Measurements from ENCODE around the gene TSPAN18.

TSPAN18 gene

DNA sequence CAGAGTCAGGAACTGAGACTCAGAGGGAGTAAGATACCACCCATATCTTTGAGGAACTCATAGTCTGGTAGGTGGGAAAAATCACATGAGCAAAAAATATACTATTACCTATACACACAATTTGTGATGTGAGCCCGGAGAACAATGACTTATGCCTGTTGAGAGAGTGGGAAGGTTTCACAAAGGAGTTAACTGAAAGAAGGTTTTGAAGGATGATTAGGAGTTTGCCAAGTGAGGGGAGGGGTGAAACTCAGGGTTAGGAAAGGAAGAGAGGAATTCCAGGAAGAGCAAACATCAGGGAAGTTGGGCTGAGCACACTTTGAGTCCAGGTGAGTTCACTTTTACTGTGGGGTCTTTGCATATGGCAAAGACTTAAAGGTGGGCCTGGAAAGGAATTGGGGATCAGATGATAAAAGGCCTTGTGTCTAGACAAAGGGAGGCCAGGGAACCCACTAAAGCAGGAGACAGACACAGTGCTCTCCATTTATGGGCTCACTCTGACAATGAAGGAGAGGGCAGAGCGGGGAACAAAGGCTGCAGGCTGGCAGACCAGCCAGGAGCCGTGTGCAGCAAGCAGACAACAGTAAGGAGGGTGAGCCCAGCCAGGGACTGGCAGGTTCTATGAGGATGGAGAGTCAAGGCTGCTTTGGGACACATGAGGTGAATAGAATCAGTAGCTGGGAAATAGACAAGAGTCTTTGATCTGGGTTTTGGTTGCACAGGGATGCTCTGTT, 33.1 kb downstream of the TSPAN18 start:
- no peak for DNase-seq (ENCODE audit: low read depth)

DNA sequence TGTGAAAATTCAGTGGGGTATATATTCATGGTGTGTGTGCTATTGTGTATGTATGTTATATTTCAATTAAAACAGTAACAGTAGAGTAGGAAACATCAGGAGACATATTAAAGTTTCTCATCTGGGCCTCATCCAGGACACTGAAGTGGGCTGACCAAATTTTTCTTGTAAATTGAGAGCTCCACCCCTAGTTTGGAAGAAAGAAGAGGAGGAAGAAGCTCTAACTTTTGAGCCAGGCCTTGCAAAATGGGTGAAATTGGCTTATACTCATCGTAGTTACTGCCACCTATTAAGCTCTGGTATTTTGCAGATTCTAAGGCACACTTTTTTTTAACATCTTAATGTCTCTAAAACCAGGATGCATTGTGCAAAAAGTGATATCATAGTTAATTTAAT, 33.7 kb downstream of the TSPAN18 start:
- DNase-seq (ENCODE audit: low read depth) = no peak

DNA sequence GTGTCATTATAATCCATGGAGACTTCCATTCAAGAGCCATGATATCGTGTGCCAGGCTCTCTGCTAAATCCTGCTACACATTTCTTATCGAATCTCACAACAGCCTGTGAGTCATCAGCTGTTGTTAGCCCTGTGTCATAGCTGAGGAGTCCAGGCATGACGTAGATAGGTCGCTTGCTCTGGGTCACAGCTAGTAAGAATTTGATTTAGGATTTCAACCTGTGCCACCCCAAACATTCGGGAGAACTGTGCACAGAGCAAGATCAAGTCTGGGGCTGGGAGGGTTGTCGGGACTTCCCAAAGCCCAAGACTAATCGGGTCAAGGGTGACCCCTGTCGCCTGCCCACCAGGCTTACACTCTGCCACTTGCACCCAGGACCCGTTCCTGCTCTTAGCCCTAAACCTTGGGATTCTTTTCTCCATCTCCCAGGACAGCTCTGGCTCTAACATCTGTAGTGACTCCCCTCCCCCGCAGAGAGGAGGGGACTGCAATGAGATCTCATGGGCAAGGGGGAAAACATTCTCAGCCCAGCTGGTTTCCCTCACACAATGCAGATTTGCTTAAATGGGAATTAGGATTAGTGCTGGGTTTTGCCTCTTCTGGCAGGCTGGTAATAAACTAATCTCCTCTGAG, 34.3 kb downstream of the TSPAN18 start:
- peak; percentile 74 for DNase-seq (ENCODE audit: low read depth)

DNA sequence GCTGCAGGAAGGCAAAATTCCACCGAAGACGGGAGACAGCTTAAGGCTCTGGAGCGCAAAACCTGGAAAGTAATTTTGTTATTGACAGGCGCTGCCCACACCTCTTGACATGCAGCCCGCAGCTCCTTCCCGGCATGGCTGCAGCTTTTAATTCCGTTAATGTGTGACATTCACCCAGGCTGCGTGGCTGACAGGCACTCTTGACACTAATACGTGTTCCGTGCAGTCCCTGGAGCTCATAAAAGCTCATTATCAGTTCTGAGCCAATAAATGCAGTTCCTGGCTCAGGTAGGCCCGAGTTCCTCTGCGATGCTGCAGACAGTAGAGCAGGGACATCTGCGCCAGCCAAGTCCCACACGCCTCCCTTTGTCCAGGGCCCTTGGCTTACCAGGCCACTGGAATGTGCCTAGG, 34.8 kb downstream of the TSPAN18 start:
- no peak for DNase-seq (ENCODE audit: low read depth)

DNA sequence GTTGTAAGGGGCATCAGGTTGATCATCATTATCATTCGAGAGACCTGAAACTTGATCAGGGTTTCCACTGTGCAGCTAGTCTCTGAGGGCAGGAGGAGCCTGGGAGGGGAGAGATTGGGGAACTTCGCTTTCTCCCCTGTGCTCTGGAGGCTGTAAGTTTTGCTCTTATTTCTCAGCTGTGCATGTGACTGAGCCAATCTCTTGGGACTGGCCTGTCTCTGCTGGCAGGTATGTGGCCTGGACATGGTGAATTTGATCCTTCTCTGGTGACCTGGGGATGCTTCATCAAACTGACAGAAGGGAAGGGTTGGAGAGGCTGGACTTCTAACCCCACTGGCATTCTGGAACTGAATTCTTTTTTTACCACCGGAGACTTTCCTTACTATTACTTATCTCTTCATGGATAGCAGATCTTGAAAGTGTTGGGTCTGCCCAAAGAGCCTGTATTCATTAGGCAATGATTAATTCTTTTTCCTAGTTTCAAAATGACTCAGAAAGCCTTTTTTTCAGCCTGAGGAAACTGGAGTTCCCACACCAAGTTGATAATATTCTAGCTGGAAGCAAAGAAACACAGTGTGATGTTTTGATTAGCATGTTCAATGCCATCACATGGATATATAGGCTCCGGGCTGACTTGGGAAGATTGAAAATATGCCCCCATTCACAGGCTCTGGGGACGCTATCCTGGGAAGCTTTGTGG, 36.5 kb downstream of the TSPAN18 start:
- DNase-seq (ENCODE audit: low read depth) = no peak

DNA sequence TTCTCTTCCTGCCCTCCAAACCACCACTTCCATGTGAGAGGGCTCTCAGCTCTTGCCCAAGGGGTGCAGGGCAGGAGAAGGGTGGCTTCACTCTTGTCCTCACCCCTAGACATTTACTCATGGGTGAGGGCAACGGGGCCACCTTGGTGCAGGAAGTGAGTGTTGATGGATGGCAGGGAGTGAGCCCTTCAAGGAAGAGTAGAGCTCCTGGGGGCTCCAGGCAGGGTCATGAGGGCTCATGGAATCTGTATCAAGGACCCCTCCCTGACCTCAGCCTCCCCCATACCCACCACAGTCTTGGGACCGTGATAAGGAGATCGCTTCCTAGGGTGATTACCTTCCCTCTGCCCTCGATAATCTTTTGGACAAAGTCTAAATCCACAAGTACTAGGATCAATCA, 37.8 kb downstream of the TSPAN18 start:
- no peak for DNase-seq (ENCODE audit: low read depth)

DNA sequence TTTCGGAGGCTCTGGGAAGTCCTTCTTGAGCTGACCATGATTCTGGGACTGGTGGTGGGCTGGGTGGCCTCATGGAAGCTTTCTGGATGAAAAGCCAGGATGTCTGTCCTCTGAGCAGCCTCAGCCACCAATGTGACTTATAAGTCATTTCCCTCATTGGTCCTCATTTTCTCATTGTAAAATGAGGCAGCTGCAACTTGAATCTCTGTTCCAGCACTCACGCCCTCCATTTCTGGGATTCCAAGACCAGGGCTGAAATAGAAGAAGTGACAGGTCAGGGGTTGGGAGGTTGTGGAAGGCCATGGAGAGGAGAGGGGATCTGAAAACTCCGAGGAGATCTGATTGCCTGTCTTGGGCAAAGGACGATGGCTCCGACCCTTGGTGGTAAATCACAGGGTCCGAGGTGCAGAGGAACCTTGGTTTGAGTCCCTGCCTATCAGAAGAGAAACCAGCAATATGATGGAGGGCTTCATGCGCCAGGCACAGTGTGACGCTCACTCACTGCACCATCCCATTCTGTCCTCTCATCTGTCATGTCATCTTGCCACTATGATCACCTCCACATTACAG, 38.3 kb downstream of the TSPAN18 start:
- DNase-seq (ENCODE audit: low read depth) = no peak

DNA sequence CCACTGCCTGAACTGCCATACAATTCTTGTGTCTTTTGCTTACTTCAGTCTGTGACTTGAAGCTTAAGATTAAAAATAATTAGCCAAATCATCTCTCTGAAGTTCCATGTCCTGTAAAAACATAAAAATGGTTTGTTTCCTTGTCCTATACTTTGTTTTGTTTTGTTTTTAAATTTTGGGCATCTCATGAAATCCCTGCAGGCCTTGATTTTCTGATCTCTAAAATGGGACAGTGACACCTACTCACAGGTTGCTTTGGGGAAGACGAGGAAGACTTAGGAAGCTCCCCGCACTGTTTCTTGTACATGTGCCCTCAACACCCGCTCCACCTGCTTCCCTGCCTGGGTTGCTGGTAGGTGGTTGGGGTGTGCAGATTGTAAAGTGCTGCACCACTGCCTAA, 38.9 kb downstream of the TSPAN18 start:
- DNase-seq (ENCODE audit: low read depth) = no peak

DNA sequence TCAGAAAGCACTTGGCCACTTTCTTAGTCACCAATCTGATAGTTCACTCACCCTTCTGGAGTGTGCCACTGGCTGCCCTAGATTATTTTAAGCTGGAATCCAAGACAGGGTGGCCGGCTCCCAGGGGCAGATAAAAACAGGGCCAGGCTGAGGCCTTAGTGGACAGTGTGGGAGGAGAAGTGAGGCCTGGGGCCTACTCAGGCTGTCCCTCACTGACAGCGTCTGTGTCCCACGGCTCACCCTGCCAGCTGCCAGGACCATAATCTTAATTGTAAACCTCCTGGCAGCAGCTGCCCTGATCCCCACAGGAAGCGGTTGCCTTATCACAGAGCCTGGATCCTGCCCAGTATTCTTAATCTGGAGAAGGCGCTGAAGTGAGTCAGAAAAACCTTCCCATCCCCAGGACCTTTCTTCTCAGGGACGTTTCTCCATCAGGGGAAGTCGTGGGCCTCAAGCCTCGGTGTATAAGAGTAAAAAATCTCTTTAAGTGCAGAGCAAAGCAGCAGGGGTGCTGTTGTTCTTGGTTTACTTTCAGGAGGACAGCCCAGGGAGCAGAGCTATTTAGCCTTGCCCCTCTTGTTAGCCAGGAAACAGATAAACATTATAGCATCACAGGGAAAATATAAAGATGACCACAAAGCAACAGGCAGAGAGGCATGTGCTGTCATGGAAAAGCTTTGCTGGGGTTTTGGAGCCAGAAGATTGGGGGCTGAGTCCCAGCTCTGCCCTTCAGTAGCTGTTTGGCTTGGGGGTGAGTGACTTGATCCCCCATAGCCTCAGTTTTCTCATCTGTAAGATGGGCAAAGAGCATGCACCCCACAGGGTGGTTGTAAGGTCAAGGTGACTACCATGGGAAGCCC, 39.6 kb downstream of the TSPAN18 start:
- DNase-seq (ENCODE audit: low read depth) = peak; percentile 86

DNA sequence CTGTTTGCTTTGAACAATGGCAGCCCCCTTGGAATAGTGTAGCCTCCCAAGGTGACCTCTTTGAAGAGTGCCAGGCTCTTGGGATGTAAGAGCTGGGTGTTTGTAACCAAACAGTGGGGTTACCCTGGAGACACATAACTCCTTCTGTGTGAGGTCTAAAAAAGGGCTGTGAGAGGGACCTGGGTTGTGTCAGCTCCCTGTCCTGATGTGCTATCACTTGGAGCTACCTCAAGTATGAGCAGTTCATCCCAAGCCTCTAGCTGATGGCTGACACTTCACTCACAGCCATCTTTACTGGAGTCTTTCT, 40.2 kb downstream of the TSPAN18 start:
- no peak for DNase-seq (ENCODE audit: low read depth)

DNA sequence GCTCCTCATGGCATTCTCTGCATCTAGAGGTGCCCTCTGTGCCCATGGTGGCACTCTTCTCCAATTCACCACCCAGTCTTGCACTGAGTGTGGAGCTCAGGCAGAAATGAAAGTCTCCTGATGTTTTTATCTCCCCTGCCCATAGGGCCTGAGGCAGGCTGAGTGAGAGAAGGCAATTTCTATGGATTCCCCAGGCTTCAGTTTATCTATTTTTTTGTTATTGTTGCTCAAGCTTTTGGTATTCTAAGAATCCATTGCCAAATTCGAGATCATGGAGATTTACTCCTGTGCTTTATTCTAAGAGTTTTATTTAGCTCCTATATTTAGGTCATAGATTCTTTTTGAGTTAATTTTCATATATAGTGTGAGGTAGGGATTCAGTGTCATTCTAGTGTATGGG, 40.7 kb downstream of the TSPAN18 start:
- DNase-seq (ENCODE audit: low read depth) = peak; percentile 52

DNA sequence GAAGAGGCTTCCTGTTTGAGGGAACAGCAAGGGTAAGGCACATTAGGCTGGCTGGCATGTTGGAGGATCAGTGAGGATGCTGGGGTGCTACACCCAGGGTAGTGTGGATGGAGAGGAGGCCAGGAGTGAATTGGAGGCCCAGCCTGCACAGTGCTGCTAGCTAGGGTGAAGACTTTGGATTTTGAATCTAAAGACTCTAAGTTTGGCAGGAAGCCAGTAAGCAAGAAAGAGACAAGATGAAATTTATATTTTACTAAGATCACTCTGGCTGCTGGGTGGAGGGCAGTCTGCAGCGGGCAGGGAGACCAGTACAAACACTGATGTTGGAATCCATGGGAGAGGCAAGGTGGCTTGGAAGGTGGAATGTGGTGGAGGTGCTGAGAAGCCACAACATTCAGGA, 43.6 kb downstream of the TSPAN18 start:
- DNase-seq (ENCODE audit: low read depth) = no peak

DNA sequence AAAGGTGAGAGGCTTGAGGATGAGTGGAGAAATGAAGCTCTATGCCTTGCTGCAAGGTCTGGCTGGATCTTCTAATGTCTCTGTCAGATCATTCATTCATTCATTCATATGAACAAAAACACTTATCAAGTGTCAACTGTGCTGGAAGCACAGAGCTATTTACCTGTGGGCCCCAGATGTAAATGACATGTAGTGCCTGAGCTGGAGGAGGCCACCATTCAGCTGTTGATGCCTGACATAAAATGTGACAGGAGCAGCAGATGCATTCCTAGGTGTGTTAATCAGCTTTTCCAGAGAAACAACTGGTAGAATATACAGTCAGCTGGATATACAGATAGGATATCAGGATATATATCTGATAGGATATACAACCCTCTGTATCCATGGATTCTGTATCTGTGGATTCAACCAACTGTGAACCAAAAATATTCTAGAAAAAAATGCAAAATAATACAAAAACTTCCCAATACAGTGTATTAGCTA, 44.5 kb downstream of the TSPAN18 start:
- no peak for DNase-seq (ENCODE audit: low read depth)

DNA sequence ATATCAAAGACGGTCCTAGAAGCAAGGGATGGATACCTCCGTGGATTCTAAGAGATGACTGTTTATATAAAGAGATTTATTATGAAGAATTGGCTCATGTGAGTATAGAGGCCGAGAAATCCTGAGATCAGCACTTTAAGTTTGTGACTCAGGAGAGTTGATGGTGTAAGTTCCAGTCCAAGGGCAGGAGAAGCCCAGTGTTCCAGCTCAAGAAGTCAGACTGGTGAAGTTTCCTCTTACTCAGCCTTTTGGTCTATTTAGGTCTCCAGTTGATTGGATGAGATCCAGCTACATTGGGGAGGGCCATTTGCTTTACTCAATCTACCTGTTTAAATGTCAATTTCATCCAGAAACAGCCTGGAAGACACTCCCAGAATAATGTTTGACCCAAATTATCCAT, 45.1 kb downstream of the TSPAN18 start:
- no peak for DNase-seq (ENCODE audit: low read depth)

DNA sequence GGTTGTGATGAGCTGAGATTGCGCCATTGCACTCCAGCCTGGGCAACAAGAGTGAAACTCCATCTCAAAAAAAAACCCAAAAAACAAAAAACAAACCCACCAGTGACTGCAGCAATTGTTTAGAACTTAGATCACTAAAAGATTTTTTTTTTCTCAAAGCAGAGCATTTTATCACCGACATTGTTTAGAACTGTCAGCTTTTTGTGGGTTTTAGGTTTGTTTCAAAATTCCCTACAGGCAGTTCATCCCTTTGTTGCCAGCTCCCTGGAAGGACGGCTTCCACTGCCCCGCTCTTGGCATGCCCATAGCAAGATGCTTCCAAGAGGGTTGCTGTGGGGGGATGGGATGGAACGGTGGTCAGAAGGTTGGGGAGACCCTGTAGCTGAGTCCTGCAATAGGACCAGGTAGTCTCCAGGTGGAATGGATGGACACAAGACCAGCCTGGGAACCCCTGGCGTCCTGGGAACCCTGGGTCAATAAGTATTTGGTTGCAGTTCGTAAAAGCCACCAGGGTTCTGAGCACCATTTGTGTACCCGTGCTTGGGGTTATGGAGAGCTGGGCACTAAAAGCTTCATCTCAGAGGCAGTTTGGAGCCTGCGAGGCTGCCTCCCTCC, 46.7 kb downstream of the TSPAN18 start:
- DNase-seq (ENCODE audit: low read depth) = no peak

DNA sequence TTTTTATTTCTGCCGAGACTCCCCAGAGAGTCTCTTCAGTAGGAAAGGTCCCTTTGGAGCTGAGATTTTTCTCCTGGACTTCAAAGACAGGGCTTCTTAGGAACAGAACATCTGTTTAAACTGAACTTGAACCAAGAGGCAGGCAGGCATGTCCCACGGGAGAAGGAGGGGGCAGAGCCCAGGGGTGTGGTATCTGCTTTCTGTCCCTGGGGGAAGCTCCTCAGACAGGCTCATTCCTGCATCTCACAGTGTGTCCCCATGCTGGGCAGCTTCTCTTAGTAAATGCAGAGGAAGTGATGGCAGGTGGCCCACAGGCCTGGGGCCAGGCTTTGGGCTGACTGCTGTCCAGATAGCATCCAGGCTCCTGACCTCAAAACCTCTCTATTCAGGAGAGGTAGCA, 47.3 kb downstream of the TSPAN18 start:
- DNase-seq (ENCODE audit: low read depth) = no peak

DNA sequence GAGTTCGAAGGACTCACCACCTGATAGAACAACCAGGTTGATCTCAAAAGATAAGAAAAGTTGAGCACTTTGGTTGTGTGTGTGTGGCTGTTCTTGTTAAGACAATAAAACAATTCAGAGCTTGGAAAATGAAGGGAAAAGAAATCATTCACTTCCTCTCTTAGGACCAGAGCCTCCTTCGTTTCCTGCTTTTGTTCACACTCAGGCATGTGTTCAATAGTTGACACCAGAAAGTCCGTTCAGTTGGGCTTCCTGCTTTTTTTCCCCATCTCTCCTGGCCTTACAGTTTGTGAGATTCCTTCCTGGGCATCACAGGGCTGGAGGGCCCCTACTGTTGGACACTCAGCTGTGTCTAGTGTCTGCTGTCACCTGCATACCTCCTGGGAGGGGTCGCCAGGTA, 48.0 kb downstream of the TSPAN18 start:
- DNase-seq (ENCODE audit: low read depth) = no peak

DNA sequence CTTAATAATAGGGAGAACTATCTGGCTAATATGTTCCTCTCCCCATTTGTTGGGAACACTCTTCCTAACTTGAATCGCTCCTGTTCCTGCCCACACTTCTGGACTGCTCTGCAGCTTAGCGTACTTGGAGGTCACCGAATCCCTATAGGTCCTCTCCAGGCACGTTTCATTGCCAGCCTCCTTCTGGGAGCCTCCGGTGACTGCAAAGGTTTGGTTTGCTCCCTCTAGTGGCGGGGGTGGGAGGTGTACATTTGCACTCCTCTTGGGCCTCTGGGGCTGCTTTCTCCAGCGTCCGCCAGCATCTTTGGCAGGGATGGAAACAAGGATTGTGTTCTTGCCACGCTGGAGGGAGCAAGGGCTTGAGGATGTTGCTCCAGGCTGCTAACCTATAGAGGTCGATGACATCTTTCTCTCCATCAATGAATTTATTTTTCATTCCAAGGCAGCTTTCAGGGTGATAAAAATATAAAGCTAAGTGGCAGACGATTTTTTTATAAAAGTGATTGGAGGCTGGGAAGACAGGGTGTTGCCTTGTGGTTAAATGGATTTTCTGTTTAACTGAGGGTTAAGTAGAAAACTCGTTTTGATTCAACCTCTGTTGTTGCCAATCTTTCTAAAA, 48.7 kb downstream of the TSPAN18 start:
- no peak for DNase-seq (ENCODE audit: low read depth)

DNA sequence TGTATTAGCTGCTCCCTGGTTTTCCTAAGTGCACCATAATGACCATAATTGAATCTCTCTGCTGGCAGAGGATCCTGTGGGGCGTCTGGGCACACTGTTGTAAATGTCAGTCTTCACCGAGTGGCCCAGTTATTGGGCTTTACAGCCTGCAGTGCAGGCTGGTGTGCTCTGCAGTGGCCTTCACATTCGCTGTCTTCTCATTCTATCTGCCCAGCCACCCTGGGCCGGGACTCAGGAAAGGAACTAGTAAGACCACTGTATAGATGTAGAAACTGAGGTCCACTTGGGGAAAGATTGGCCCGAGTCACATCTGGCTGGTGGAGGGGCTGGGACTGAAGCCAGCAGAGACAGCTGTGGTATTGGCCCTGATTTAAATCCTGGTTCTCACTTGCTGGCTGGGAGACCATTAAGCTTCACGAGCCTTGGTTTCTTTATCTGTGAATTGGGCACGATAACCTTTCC, 49.3 kb downstream of the TSPAN18 start:
- no peak for DNase-seq (ENCODE audit: low read depth)

DNA sequence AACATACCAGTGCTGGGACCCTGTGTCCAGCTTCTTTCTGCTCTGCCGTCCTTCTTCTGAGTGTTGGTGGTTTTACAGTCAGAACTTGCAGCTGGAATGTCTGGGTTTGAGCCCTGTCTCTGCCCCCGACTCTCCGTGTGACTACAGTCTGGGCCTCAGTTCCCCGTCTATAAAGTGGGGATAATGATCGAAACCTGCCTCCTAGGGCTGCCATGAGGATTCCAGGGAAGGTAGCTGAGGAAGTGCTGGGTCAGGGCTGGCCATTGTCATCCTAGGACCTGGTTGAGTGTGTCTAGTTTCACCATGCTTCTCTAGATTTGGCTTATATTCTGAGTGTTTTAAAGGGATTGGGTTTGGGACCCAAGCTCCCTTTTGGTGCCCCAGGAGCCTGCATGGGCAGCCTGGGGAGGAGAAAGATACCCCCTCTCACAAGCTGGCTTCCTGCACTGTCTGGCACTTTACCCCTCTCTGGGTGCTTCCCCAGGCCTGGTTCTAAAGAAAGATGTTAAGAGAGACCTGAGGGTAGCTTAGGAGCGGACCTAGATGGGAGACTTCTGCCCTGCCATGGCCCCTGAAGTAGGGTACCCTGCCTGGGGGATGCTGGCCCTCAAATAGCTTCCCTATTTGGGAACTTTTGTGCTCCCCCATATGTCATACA, 49.9 kb downstream of the TSPAN18 start:
- no peak for DNase-seq (ENCODE audit: low read depth)

All from HS-27A (cell line).